ENCODE results near the gene C1orf21.

C1orf21 gene

GRCh38 chr1:184473176-184473966 lies 86.5 kb downstream of the C1orf21 start:
- no peak overlapping the region for H3K27ac ChIP-seq (ENCODE audit: low read depth in 2 of 2, low read length in 2 of 2)
- no peaks in the 10 kb centered on the region for H3K9me3 ChIP-seq (ENCODE audit: control insufficient read depth in 2 of 2, low read length in 2 of 2)
- no peak overlapping the region for H3K9ac ChIP-seq (ENCODE audit: low read depth in 1 of 2, low read length in 2 of 2)
- no peak overlapping the region for H3K4me3 ChIP-seq (ENCODE audit: low read length in 2 of 2)
- no peaks in the 10 kb centered on the region for H3K27me3 ChIP-seq (ENCODE audit: control insufficient read depth in 2 of 2, insufficient read depth in 2 of 2, low read length in 2 of 2)
- peaks cover 3% of the 10 kb centered on the region in 2 donors for H3K36me3 ChIP-seq (ENCODE audit: control insufficient read depth in 2 of 2, insufficient read depth in 2 of 2, low read length in 2 of 2)
- no peaks in the 10 kb centered on the region for H3K4me1 ChIP-seq (ENCODE audit: control insufficient read depth in 2 of 2, insufficient read depth in 2 of 2, low read length in 2 of 2)

GRCh38 chr1:184476187-184476586 lies 89.4 kb downstream of the C1orf21 start:
- Histone ChIP-seq H3K27ac (ENCODE audit: low read depth in 2 of 2, low read length in 2 of 2) (no peak overlapping the region), H3K4me3 (ENCODE audit: low read length in 2 of 2) (no peak overlapping the region), H3K27me3 (ENCODE audit: control insufficient read depth in 2 of 2, insufficient read depth in 2 of 2, low read length in 2 of 2) (no peaks in the 10 kb centered on the region), H3K36me3 (ENCODE audit: control insufficient read depth in 2 of 2, insufficient read depth in 2 of 2, low read length in 2 of 2) (peaks cover 3 to 5% of the 10 kb centered on the region in 2 donors), H3K9me3 (ENCODE audit: control insufficient read depth in 2 of 2, low read length in 2 of 2) (no peaks in the 10 kb centered on the region), H3K4me1 (ENCODE audit: control insufficient read depth in 2 of 2, insufficient read depth in 2 of 2, low read length in 2 of 2) (peaks cover 4 to 19% of the 10 kb centered on the region in 2 donors), H3K9ac (ENCODE audit: low read depth in 1 of 2, low read length in 2 of 2) (no peak overlapping the region)

- no peaks in the 10 kb centered on the region for H3K27me3 ChIP-seq (ENCODE audit: control insufficient read depth in 2 of 2, insufficient read depth in 2 of 2, low read length in 2 of 2)
- peaks cover 11 to 39% of the 10 kb centered on the region in 2 donors for H3K4me1 ChIP-seq (ENCODE audit: control insufficient read depth in 2 of 2, insufficient read depth in 2 of 2, low read length in 2 of 2)
- no peaks in the 10 kb centered on the region for H3K9me3 ChIP-seq (ENCODE audit: control insufficient read depth in 2 of 2, low read length in 2 of 2)
- no peak overlapping the region for H3K4me3 ChIP-seq (ENCODE audit: low read length in 2 of 2)
- peak overlapping the region; percentile 38 to 59 for H3K27ac ChIP-seq (ENCODE audit: low read depth in 2 of 2, low read length in 2 of 2)
- H3K9ac ChIP-seq (ENCODE audit: low read depth in 1 of 2, low read length in 2 of 2) = no peak overlapping the region
- H3K36me3 ChIP-seq (ENCODE audit: control insufficient read depth in 2 of 2, insufficient read depth in 2 of 2, low read length in 2 of 2) = peaks cover 3 to 5% of the 10 kb centered on the region in 2 donors
These were observed 92.8 kb downstream of the C1orf21 start for GRCh38 chr1:184479435-184480167.

GRCh38 chr1:184480736-184481135 lies 93.9 kb downstream of the C1orf21 start:
- no peaks in the 10 kb centered on the region for H3K27me3 ChIP-seq (ENCODE audit: control insufficient read depth in 2 of 2, insufficient read depth in 2 of 2, low read length in 2 of 2)
- H3K4me1 ChIP-seq (ENCODE audit: control insufficient read depth in 2 of 2, insufficient read depth in 2 of 2, low read length in 2 of 2) = peaks cover 19 to 49% of the 10 kb centered on the region in 2 donors
- no peaks in the 10 kb centered on the region for H3K9me3 ChIP-seq (ENCODE audit: control insufficient read depth in 2 of 2, low read length in 2 of 2)
- H3K27ac ChIP-seq (ENCODE audit: low read depth in 2 of 2, low read length in 2 of 2) = no peak overlapping the region
- peaks cover 3 to 5% of the 10 kb centered on the region in 2 donors for H3K36me3 ChIP-seq (ENCODE audit: control insufficient read depth in 2 of 2, insufficient read depth in 2 of 2, low read length in 2 of 2)
- H3K4me3 ChIP-seq (ENCODE audit: low read length in 2 of 2) = no peak overlapping the region
- no peak overlapping the region for H3K9ac ChIP-seq (ENCODE audit: low read depth in 1 of 2, low read length in 2 of 2)

- H3K9ac ChIP-seq (ENCODE audit: low read depth in 1 of 2, low read length in 2 of 2) = no peak overlapping the region
- H3K9me3 ChIP-seq (ENCODE audit: control insufficient read depth in 2 of 2, low read length in 2 of 2) = no peaks in the 10 kb centered on the region
- no peak overlapping the region for H3K4me3 ChIP-seq (ENCODE audit: low read length in 2 of 2)
- peak overlapping the region; percentile 49 to 58 for H3K27ac ChIP-seq (ENCODE audit: low read depth in 2 of 2, low read length in 2 of 2)
- H3K36me3 ChIP-seq (ENCODE audit: control insufficient read depth in 2 of 2, insufficient read depth in 2 of 2, low read length in 2 of 2) = peaks cover 3 to 5% of the 10 kb centered on the region in 2 donors
- H3K27me3 ChIP-seq (ENCODE audit: control insufficient read depth in 2 of 2, insufficient read depth in 2 of 2, low read length in 2 of 2) = no peaks in the 10 kb centered on the region
- H3K4me1 ChIP-seq (ENCODE audit: control insufficient read depth in 2 of 2, insufficient read depth in 2 of 2, low read length in 2 of 2) = peaks cover 28 to 61% of the 10 kb centered on the region in 2 donors
These were observed 95.3 kb downstream of the C1orf21 start for GRCh38 chr1:184482136-184482535.

GRCh38 chr1:184483101-184483683 lies 96.4 kb downstream of the C1orf21 start:
- H3K9me3 ChIP-seq (ENCODE audit: control insufficient read depth in 2 of 2, low read length in 2 of 2) = no peaks in the 10 kb centered on the region
- no peak overlapping the region for H3K4me3 ChIP-seq (ENCODE audit: low read length in 2 of 2)
- H3K4me1 ChIP-seq (ENCODE audit: control insufficient read depth in 2 of 2, insufficient read depth in 2 of 2, low read length in 2 of 2) = peaks cover 28 to 61% of the 10 kb centered on the region in 2 donors
- H3K36me3 ChIP-seq (ENCODE audit: control insufficient read depth in 2 of 2, insufficient read depth in 2 of 2, low read length in 2 of 2) = peaks cover 0 to 3% of the 10 kb centered on the region in 2 donors
- peak overlapping the region; percentile 54 to 58 for H3K27ac ChIP-seq (ENCODE audit: low read depth in 2 of 2, low read length in 2 of 2)
- H3K9ac ChIP-seq (ENCODE audit: low read depth in 1 of 2, low read length in 2 of 2) = no peak overlapping the region
- H3K27me3 ChIP-seq (ENCODE audit: control insufficient read depth in 2 of 2, insufficient read depth in 2 of 2, low read length in 2 of 2) = no peaks in the 10 kb centered on the region

GRCh38 chr1:184485751-184486723 lies 99.2 kb downstream of the C1orf21 start:
- peak overlapping the region in 1 of 2 donors; percentile 13 for H3K9ac ChIP-seq (ENCODE audit: low read depth in 1 of 2, low read length in 2 of 2)
- H3K9me3 ChIP-seq (ENCODE audit: control insufficient read depth in 2 of 2, low read length in 2 of 2) = no peaks in the 10 kb centered on the region
- H3K4me3 ChIP-seq (ENCODE audit: low read length in 2 of 2) = no peak overlapping the region
- no peaks in the 10 kb centered on the region for H3K36me3 ChIP-seq (ENCODE audit: control insufficient read depth in 2 of 2, insufficient read depth in 2 of 2, low read length in 2 of 2)
- H3K27ac ChIP-seq (ENCODE audit: low read depth in 2 of 2, low read length in 2 of 2) = peak overlapping the region; percentile 31 to 67
- H3K27me3 ChIP-seq (ENCODE audit: control insufficient read depth in 2 of 2, insufficient read depth in 2 of 2, low read length in 2 of 2) = no peaks in the 10 kb centered on the region
- H3K4me1 ChIP-seq (ENCODE audit: control insufficient read depth in 2 of 2, insufficient read depth in 2 of 2, low read length in 2 of 2) = peaks cover 24 to 50% of the 10 kb centered on the region in 2 donors

GRCh38 chr1:184486761-184487445 lies 100.1 kb downstream of the C1orf21 start:
- Histone ChIP-seq H3K9me3 (ENCODE audit: control insufficient read depth in 2 of 2, low read length in 2 of 2) (no peaks in the 10 kb centered on the region), H3K4me3 (ENCODE audit: low read length in 2 of 2) (no peak overlapping the region), H3K27ac (ENCODE audit: low read depth in 2 of 2, low read length in 2 of 2) (peak overlapping the region in 1 of 2 donors; percentile 18), H3K36me3 (ENCODE audit: control insufficient read depth in 2 of 2, insufficient read depth in 2 of 2, low read length in 2 of 2) (no peaks in the 10 kb centered on the region), H3K9ac (ENCODE audit: low read depth in 1 of 2, low read length in 2 of 2) (no peak overlapping the region), H3K27me3 (ENCODE audit: control insufficient read depth in 2 of 2, insufficient read depth in 2 of 2, low read length in 2 of 2) (no peaks in the 10 kb centered on the region), H3K4me1 (ENCODE audit: control insufficient read depth in 2 of 2, insufficient read depth in 2 of 2, low read length in 2 of 2) (peaks cover 31 to 55% of the 10 kb centered on the region in 2 donors)

- no peak overlapping the region for H3K4me3 ChIP-seq (ENCODE audit: low read length in 2 of 2)
- peaks cover 38 to 59% of the 10 kb centered on the region in 2 donors for H3K4me1 ChIP-seq (ENCODE audit: control insufficient read depth in 2 of 2, insufficient read depth in 2 of 2, low read length in 2 of 2)
- no peaks in the 10 kb centered on the region for H3K9me3 ChIP-seq (ENCODE audit: control insufficient read depth in 2 of 2, low read length in 2 of 2)
- H3K9ac ChIP-seq (ENCODE audit: low read depth in 1 of 2, low read length in 2 of 2) = no peak overlapping the region
- no peak overlapping the region for H3K27ac ChIP-seq (ENCODE audit: low read depth in 2 of 2, low read length in 2 of 2)
- H3K36me3 ChIP-seq (ENCODE audit: control insufficient read depth in 2 of 2, insufficient read depth in 2 of 2, low read length in 2 of 2) = no peaks in the 10 kb centered on the region
- no peaks in the 10 kb centered on the region for H3K27me3 ChIP-seq (ENCODE audit: control insufficient read depth in 2 of 2, insufficient read depth in 2 of 2, low read length in 2 of 2)
These were observed 100.8 kb downstream of the C1orf21 start for GRCh38 chr1:184487531-184488193.

Measured in mucosa of rectum (tissue), 2 donors.